GM19455 (cell line): Measurements from ENCODE around the gene CLCF1.

Experiments
- ATAC-seq: cut with Tn5 transposase; IDR thresholded peaks from one replicate; pipeline ENCODE4 v1.9.1; 2021; ENCODE audit not compliant: unreplicated experiment

The CLCF1 gene

DNA sequence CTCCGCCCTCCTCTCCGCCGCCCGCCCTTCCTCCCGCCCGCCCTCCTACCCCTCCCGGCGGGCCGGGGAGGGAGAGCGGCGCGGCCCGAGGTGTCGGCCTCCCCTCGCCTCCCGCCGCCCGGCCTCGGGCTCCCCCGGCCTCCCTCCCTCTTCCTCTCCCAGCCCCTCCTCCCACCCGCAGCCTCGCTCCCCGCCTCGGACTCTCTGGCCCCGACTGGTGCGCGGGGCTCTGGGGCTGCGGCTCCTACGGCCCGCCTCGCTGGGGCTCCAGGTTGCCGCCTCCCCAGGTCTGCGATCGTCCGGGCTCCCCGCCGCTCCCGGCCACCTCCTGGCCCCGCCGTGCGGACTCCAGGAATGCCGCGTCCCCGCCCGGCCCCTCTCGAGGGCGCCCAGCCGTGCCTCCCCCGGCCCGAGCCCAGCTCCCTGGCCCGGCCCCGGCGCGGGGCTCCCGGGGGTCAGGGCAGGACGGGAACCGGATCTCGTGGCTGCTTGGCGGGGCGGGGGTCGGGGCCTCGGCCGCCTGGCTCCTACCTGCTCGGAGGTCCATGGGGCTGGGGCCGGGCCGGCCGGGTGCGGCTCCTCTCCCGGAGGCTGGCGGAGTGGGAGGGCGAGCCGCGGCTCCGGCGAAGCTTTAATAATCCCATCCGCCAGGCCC lies at the start of gene CLCF1:
Gene CLCF1, minus strand, starts transcription at position 606 of the 655 bp plus-strand sequence. Its CDS starts 59 bp downstream, at position 547.
- no peak for ATAC-seq

- no peak for ATAC-seq
These were observed 49.5 kb upstream of the CLCF1 start for GRCh38 chr11:67422891-67423290.

DNA sequence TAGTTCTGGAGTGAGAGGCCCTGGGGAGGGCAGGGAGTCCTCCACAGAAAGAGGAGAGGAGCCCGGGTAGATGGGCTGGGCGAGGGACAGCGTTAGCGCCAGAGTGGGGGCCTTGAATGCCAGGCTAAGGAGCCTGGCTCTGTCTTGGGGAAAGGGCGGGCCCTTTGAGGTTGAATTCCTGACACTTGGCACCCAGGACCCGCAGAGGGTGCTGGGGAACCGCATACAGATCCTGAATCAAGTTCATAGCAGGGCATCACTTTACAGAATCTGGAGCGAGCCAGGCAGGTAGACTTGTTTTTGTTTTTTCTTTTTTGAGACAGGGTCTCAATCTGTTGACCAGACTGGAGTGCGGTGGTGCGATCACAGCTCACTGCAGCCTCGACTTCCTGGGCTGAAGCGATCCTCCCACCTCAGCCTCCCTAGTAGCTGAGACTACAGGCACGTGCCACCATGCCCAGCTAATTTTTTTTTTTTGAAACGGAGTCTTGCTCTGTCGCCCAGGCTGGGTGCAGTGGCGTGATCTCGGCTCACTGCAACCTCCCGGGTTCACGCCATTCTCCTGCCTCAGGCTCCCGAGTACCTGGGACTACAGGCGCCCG lies 48.1 kb upstream of the CLCF1 start:
- no peak for ATAC-seq

DNA sequence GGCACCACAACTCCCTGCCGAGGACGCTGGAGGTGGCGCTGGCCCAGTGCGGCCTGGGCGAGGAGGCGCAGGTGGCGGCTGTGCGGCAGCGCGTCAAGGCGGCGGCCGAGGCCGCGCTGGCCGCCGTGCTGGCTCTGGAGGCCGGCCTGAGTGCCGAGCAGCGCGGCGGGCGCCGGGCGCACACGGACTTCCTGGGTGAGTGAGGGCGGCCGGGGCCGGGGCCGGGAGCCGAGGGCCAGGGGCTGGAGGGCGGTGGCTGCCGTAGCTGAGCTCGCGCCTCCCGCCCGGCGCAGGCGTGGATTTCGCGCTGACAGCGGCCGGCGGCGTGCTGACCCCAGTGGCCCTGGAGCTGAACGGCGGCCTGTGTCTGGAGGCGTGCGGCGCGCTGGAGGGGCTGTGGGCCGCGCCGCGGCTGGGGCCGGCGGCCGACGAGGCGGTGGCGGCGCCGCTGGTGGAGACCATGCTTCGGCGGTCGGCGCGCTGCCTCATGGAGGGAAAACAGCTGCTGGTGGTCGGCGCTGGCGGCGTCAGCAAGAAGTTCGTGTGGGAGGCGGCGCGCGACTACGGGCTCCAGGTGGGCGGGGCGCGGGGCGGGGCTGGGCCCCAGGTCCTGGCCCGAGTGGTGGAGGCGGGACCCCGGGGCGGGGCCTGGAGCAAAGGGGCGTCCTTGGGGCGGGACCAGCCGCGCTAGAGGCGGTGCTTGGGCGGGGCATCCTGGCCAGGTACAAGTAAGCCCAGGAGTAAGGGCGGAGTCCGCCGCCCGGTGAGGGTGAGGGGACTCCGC lies 47.4 kb upstream of the CLCF1 start:
- ATAC-seq = peak; percentile 77

DNA sequence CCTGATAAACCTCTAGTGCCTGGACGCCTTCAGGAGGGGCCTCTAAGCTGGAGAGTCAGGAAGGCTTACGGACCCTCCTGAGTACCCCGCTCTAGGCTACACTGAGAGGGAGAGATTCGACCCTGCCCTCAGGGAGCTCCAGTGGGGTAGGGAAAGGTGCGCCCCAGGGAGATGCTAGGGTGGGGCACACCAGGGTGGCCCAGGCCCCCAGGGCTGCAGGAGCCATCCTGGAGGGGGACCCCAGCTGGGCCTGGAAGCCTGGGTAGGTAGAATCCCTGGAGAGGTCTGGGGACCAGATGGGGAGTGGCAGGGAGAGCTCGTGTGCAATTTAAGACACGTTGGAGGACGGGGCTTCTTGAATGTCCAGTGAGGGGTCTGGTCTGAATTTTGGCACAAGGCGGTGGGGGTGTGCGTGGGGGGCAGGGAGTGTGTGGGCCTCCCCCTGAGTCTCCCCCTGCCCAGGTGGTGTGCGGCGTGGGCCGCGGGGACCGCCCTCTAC lies 46.8 kb upstream of the CLCF1 start:
- ATAC-seq = no peak

GRCh38 chr11:67419325-67420049 lies 46.1 kb upstream of the CLCF1 start:
- no peak for ATAC-seq

- no peak for ATAC-seq
These were observed 45.3 kb upstream of the CLCF1 start for GRCh38 chr11:67418476-67419281.

GRCh38 chr11:67417425-67417824 lies 44.0 kb upstream of the CLCF1 start:
- no peak for ATAC-seq

DNA sequence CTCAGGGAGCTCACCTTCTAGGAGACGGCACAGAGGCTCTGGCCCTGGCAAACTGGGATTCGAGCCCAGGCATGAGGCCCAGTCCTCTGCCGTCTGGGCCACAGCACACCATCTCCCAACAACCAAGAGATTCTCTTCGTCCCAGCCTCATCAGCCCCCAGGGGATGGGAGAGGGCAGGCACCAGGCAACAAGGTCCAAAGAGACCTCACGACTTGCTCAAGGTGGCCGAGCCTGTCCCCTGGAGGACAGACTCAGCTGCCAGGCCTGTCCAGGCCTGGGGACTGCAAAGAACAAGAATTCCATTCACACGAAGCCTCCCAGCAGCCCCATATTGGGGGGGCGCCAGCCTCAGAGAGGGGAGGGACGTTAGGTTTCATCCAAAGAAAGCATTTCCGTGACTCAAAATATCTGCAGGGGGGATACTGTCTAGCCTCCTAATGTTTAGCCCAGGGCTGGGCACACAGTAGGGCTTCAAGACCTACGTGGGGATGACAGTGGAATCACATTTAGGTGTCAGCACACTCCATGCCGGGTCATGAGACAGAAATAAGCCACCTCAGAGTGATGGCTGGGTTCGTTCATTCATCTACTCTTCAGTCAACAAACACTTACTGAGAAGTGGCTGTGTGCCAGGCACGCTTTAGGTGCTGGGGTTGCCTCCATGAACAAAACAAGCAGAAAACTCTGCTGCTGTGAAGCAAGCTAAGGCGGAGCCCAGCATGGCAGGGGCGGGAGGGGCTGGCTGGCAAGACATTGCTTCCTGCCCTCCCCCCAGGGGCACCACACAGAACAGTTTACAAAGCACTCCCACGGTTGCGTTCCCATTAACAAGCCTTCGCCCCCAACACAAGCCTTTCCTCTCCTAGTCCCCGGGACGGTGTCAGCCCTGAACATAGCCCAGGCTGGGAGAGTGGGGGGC lies 43.3 kb upstream of the CLCF1 start:
- no peak for ATAC-seq

DNA sequence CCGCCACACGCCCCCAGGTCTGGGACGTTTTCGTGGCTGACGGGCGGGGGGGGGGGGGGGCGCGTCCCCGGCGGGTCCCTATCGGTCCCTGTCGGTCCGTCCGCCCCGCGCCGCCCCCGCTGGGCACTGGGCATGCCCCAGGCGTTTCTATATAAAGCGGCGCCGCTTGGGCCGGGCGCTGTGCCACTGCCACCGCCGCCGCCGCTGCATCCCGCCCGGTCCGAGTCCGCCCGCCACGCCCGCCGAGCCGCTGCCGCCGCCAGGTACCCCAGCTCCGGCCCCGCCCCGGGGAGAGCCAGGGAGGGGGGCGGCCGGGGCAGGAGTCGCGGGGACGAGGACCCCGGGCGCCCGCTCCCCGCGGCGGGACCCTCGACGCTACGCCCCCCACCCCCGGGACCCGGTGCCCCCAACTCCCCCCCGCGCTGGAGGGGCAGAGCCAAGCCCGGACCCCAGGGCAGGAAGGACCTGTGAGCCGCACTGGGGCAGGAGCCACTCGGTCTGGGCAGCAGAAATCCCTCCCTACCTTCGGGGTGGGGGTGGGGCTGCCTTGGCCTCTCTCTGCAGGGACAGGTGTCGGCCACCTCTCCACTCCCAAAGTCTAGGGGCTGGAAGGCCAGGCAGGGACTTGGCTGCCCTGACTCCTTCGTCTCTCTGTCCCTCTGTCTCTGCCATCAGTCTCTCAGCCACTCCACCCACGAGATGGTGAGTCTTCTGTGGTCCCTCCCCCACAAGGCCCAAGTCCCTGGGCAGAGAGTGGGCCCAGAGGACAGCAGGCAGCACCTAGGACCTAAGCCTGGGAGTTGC lies 42.3 kb upstream of the CLCF1 start, which contains the start of gene CARNS1:
Gene CARNS1, plus strand, starts transcription at position 178 of the 804 bp plus-strand sequence. Its CDS starts 522 bp downstream, at position 700.
- ATAC-seq = no peak

GRCh38 chr11:67413266-67413849 lies 40.0 kb upstream of the CLCF1 start:
- ATAC-seq = no peak

GRCh38 chr11:67412495-67413179 lies 39.2 kb upstream of the CLCF1 start:
- no peak for ATAC-seq

GRCh38 chr11:67411785-67412152 lies 38.4 kb upstream of the CLCF1 start:
- ATAC-seq = no peak

- ATAC-seq = no peak
These were observed 37.8 kb upstream of the CLCF1 start for GRCh38 chr11:67410984-67411784.

- no peak for ATAC-seq
These were observed 37.0 kb upstream of the CLCF1 start for GRCh38 chr11:67410369-67410831.

- ATAC-seq = no peak
These were observed 36.5 kb upstream of the CLCF1 start for GRCh38 chr11:67409781-67410368.
